Mucosa of rectum (tissue), 2 donors: ENCODE results near the gene CR1.
"Not testable (repeated sequence)": the region's sequence is repeated elsewhere in the genome, so short reads cannot be mapped to it uniquely, and the experiment has no call there.

Experiments
- H3K27ac ChIP-seq, 2 donors: one replicate each; pipeline ENCODE4 v1.7.0; 2013; ENCODE audit warnings: inconsistent platforms in 2 of 2, low read depth in 2 of 2, low read length in 2 of 2
- H3K27me3 ChIP-seq, 2 donors: one replicate each; pipeline ENCODE4 v1.7.0; 2013; ENCODE audit warnings: low read length in 2 of 2; ENCODE audit not compliant: control insufficient read depth in 2 of 2, insufficient read depth in 2 of 2
- H3K36me3 ChIP-seq, 2 donors: one replicate each; pipeline ENCODE4 v1.7.0; 2013; ENCODE audit warnings: low read length in 2 of 2; ENCODE audit not compliant: control insufficient read depth in 2 of 2, insufficient read depth in 2 of 2
- H3K4me1 ChIP-seq, 2 donors: one replicate each; pipeline ENCODE4 v1.7.0; 2013; ENCODE audit warnings: low read length in 2 of 2, mild to moderate bottlenecking in 1 of 2; ENCODE audit not compliant: control insufficient read depth in 2 of 2, insufficient read depth in 2 of 2
- H3K4me3 ChIP-seq, 2 donors: one replicate each; pipeline ENCODE4 v1.7.0; 2013; ENCODE audit warnings: low read length in 2 of 2
- H3K9ac ChIP-seq, 2 donors: one replicate each; pipeline ENCODE4 v1.7.0; 2013; ENCODE audit warnings: low read length in 2 of 2, low read depth in 1 of 2, mild to moderate bottlenecking in 1 of 2
- H3K9me3 ChIP-seq, 2 donors: one replicate each; pipeline ENCODE4 v1.7.0; 2013; ENCODE audit warnings: low read length in 2 of 2; ENCODE audit not compliant: control insufficient read depth in 2 of 2
- donor health status: healthy.
- donor health status: Normal muscosa, but diverticular disease.

The CR1 gene

GRCh38 chr1:207649210-207649753, 153.3 kb downstream of the CR1 start:
- H3K9me3 ChIP-seq, result no peaks in the 10 kb centered on the region
- no peak overlapping the region for H3K9ac ChIP-seq
- peaks cover 0 to 2% of the 10 kb centered on the region in 2 donors for H3K4me1 ChIP-seq
- no peak overlapping the region for H3K27ac ChIP-seq
- H3K4me3 ChIP-seq, result no peak overlapping the region
- no peaks in the 10 kb centered on the region for H3K27me3 ChIP-seq
- no peaks in the 10 kb centered on the region for H3K36me3 ChIP-seq

- Histone ChIP-seq H3K27me3 (no peaks in the 10 kb centered on the region), H3K9ac (no peak overlapping the region), H3K9me3 (no peaks in the 10 kb centered on the region), H3K27ac (no peak overlapping the region), H3K4me3 (no peak overlapping the region), H3K36me3 (no peaks in the 10 kb centered on the region), H3K4me1 (no peaks in the 10 kb centered on the region)
These were observed 154.1 kb downstream of the CR1 start for GRCh38 chr1:207649865-207650580.

GRCh38 chr1:207651583-207651982, 155.6 kb downstream of the CR1 start:
- no peaks in the 10 kb centered on the region for H3K36me3 ChIP-seq
- H3K27me3 ChIP-seq, result no peaks in the 10 kb centered on the region
- no peaks in the 10 kb centered on the region for H3K9me3 ChIP-seq
- H3K4me3 ChIP-seq, result no peak overlapping the region
- no peak overlapping the region for H3K9ac ChIP-seq
- no peak overlapping the region for H3K27ac ChIP-seq
- no peaks in the 10 kb centered on the region for H3K4me1 ChIP-seq

- no peak overlapping the region for H3K9ac ChIP-seq
- no peaks in the 10 kb centered on the region for H3K27me3 ChIP-seq
- H3K9me3 ChIP-seq, result no peaks in the 10 kb centered on the region
- H3K4me3 ChIP-seq, result no peak overlapping the region
- H3K36me3 ChIP-seq, result no peaks in the 10 kb centered on the region
- H3K27ac ChIP-seq, result no peak overlapping the region
- H3K4me1 ChIP-seq, result no peaks in the 10 kb centered on the region
These were observed 158.4 kb downstream of the CR1 start for GRCh38 chr1:207654320-207654719.

- Histone ChIP-seq H3K27ac (no peak overlapping the region), H3K9me3 (no peaks in the 10 kb centered on the region)
These were observed 162.5 kb downstream of the CR1 start for GRCh38 chr1:207658408-207658807.

GRCh38 chr1:207658904-207659485, 163.0 kb downstream of the CR1 start:
- Histone ChIP-seq H3K4me1 (no peaks in the 10 kb centered on the region), H3K36me3 (no peaks in the 10 kb centered on the region), H3K27ac (no peak overlapping the region), H3K9ac (no peak overlapping the region), H3K27me3 (no peaks in the 10 kb centered on the region), H3K4me3 (no peak overlapping the region), H3K9me3 (no peaks in the 10 kb centered on the region)

More at GRCh38 chr1:207658408-207658807, 162.5 kb downstream of the CR1 start:
- Histone ChIP-seq H3K4me3 (no peak overlapping the region), H3K4me1 (no peaks in the 10 kb centered on the region), H3K9ac (no peak overlapping the region), H3K36me3 (no peaks in the 10 kb centered on the region), H3K27me3 (no peaks in the 10 kb centered on the region)

GRCh38 chr1:207659545-207660153, 163.7 kb downstream of the CR1 start:
- no peaks in the 10 kb centered on the region for H3K4me1 ChIP-seq
- no peaks in the 10 kb centered on the region for H3K27me3 ChIP-seq
- H3K9ac ChIP-seq, result no peak overlapping the region
- H3K4me3 ChIP-seq, result no peak overlapping the region
- H3K36me3 ChIP-seq, result no peaks in the 10 kb centered on the region
- H3K9me3 ChIP-seq, result no peaks in the 10 kb centered on the region
- H3K27ac ChIP-seq, result no peak overlapping the region

DNA sequence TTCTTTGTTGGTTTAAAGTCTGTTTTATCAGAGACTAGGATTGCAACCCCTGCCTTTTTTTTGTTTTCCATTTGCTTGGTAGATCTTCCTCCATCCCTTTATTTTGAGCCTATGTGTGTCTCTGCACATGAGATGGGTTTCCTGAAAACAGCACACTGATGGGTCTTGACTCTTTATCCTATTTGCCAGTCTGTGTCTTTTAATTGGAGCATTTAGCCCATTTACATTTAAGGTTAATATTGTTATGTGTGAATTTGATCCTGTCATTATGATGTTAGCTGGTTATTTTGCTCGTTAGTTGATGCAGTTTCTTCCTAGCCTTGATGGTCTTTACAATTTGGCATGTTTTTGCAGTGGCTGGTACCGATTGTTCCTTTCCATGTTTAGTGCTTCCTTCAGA, 165.5 kb downstream of the CR1 start:
- not testable (repeated sequence) for H3K9me3 ChIP-seq, H3K4me3 ChIP-seq

DNA sequence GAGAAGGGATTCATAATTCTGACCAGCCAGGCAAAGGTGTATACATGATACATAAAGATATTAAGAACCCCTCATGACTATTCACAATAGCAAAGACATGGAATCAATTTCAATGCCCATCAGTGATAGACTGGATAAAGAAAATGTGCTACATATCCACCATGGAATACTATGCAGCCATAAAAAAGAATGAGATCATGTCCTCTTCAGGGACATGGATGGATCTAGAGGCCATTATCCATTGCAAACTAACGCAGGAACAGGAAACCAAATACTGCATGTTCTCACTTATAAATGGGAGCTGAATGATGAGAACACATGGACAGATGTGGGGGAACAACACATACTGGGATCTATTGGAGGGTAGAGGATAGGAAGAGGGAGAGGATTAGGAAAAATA, 170.4 kb downstream of the CR1 start:
- Histone ChIP-seq H3K4me1 (no peaks in the 10 kb centered on the region), H3K4me3 (no peak overlapping the region), H3K9me3 (no peaks in the 10 kb centered on the region), H3K9ac (no peak overlapping the region), H3K27me3 (peaks cover 10 to 18% of the 10 kb centered on the region in 2 donors), H3K27ac (no peak overlapping the region), H3K36me3 (no peaks in the 10 kb centered on the region)

More for the DNA sequence above, 165.5 kb downstream of the CR1 start:
- H3K9ac ChIP-seq, H3K27me3 ChIP-seq, H3K27ac ChIP-seq, H3K36me3 ChIP-seq, H3K4me1 ChIP-seq: not testable (repeated sequence)

DNA sequence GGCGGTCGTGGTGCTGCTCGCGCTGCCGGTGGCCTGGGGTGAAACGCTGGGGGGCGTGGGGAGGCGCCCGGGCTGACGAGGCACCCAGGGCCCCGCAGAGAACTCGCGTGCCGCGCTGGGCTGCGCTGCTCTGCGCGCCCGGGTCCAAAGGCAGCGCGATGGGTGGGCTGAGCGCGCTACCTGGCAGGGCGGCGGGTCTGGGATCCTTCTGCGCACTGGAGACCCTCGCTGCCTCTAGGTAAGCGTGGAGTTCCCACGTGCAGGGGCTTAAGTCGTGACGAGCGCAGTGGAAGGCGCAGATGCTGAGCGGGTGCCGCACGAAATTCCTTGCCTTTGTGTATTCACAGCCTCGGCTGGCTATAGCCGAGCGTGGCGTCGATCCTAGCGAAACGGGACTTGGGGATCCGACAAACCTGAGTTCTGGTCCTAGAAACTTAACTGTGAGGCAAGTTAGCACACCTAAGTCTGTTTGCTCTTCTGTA, 173.6 kb downstream of the CR1 start:
- Histone ChIP-seq H3K27ac (no peak overlapping the region), H3K27me3 (peaks cover 10 to 20% of the 10 kb centered on the region in 2 donors), H3K36me3 (no peaks in the 10 kb centered on the region), H3K4me3 (no peak overlapping the region), H3K9ac (no peak overlapping the region), H3K4me1 (no peaks in the 10 kb centered on the region), H3K9me3 (no peaks in the 10 kb centered on the region)
